ENCODE results near the gene PLGRKT.
"Not testable (repeated sequence)": the region's sequence is repeated elsewhere in the genome, so short reads cannot be mapped to it uniquely, and the experiment has no call there.

DNA sequence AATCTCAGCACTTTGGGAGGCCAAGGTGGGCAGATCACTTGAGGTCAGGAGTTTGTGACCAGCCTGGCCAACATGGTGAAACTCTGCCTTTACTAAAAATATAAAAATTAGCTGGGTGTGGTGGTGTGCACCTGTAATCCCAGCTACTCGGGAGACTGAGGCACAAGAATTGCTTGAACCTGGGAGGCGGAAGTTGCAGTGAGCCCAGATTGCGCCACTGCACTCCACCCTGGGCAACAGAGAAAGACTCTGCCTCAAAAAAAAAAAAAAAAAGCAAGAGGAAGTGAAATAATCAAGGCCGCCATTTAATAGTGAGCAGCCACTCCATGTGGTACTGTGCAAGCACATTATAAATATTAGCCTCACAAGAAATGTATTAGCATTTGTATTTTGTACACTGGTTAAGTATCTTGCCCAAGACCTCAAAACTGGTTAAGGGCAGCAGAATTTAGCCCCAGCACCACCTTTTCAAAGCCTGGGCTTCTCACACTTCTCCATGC is 27.2 kb upstream of the PLGRKT start:
- not testable (repeated sequence) for TF ChIP-seq EZH2 (IDR thresholded peaks at IDR 0.05; ENCODE audit: low read depth)
- TF ChIP-seq, protein P1, sequence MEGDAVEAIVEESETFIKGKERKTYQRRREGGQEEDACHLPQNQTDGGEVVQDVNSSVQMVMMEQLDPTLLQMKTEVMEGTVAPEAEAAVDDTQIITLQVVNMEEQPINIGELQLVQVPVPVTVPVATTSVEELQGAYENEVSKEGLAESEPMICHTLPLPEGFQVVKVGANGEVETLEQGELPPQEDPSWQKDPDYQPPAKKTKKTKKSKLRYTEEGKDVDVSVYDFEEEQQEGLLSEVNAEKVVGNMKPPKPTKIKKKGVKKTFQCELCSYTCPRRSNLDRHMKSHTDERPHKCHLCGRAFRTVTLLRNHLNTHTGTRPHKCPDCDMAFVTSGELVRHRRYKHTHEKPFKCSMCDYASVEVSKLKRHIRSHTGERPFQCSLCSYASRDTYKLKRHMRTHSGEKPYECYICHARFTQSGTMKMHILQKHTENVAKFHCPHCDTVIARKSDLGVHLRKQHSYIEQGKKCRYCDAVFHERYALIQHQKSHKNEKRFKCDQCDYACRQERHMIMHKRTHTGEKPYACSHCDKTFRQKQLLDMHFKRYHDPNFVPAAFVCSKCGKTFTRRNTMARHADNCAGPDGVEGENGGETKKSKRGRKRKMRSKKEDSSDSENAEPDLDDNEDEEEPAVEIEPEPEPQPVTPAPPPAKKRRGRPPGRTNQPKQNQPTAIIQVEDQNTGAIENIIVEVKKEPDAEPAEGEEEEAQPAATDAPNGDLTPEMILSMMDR (conservative IDR thresholded peaks at IDR 0.05) = not testable (repeated sequence)

Measured in PC-9 (cell line).